Type B pancreatic cell (in vitro differentiated cells): ENCODE results near the gene PCBP4. TPM values are rescaled to one million over a fixed set of nuclear protein-coding genes. Genes with fewer than 3 reads are reported as not detected.

Source experiments
- DNase-seq: peaks from one replicate; pipeline ENCODE4 v3.0.0; 2021; ENCODE audit warnings: mixed read lengths; ENCODE audit not compliant: unreplicated experiment; ENCODE audit errors: extremely low spot score
- H3K27ac Mint-ChIP-seq: 2 replicates; pipeline ENCODE4 v1.8.0; 2021; ENCODE audit warnings: mild to moderate bottlenecking, mixed read lengths
- H3K27me3 Mint-ChIP-seq: 2 replicates; pipeline ENCODE4 v1.8.0; 2021; ENCODE audit warnings: mixed read lengths
- H3K36me3 Mint-ChIP-seq: 2 replicates; pipeline ENCODE4 v1.8.0; 2021; ENCODE audit warnings: mixed read lengths
- H3K4me1 Mint-ChIP-seq: one replicate; pipeline ENCODE4 v1.8.0; 2021; ENCODE audit warnings: mixed read lengths; ENCODE audit not compliant: unreplicated experiment
- H3K4me3 Mint-ChIP-seq: 2 replicates; pipeline ENCODE4 v1.8.0; 2021; ENCODE audit warnings: mild to moderate bottlenecking, mixed read lengths
- H3K9me3 Mint-ChIP-seq: 2 replicates; pipeline ENCODE4 v1.8.0; 2021; ENCODE audit warnings: mixed read lengths
- total RNA-seq: library from RNA; stranded (reverse); gene quantifications from 2 replicates; pipeline ENCODE4 v1.2.1, GENCODE V29; 2021; ENCODE audit warnings: low replicate concordance
- TF ChIP-seq, protein P1 (sequence below): fragments of 200-600 bp; sonication (generic); conservative IDR thresholded peaks from 2 replicates; pipeline ENCODE4 v1.5.0; 2021; ENCODE audit warnings: antibody characterized with exemption, mild to moderate bottlenecking

Gene PCBP4
- total RNA-seq, 1 donor from 2014 or later, result 91.9 TPM

GRCh38 chr3:51980253-51980652 is 13.0 kb upstream of the PCBP4 start:
- no peak for DNase-seq
- Mint-ChIP-seq H3K9me3 (no peaks in the 10 kb centered on the region), H3K27ac (no peak overlapping the region), H3K4me3 (no peak overlapping the region), H3K36me3 (no peaks in the 10 kb centered on the region), H3K4me1 (peaks cover 18% of the 10 kb centered on the region), H3K27me3 (no peaks in the 10 kb centered on the region)
- TF ChIP-seq, protein P1, sequence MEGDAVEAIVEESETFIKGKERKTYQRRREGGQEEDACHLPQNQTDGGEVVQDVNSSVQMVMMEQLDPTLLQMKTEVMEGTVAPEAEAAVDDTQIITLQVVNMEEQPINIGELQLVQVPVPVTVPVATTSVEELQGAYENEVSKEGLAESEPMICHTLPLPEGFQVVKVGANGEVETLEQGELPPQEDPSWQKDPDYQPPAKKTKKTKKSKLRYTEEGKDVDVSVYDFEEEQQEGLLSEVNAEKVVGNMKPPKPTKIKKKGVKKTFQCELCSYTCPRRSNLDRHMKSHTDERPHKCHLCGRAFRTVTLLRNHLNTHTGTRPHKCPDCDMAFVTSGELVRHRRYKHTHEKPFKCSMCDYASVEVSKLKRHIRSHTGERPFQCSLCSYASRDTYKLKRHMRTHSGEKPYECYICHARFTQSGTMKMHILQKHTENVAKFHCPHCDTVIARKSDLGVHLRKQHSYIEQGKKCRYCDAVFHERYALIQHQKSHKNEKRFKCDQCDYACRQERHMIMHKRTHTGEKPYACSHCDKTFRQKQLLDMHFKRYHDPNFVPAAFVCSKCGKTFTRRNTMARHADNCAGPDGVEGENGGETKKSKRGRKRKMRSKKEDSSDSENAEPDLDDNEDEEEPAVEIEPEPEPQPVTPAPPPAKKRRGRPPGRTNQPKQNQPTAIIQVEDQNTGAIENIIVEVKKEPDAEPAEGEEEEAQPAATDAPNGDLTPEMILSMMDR, result no peak

- H3K4me3 Mint-ChIP-seq, result no peak overlapping the region
These were observed 10.9 kb upstream of the PCBP4 start for GRCh38 chr3:51978143-51978502.

GRCh38 chr3:51977446-51978142 is 10.3 kb upstream of the PCBP4 start:
- Mint-ChIP-seq H3K4me3 (peak overlapping the region; percentile 15), H3K27ac (no peak overlapping the region), H3K4me1 (peaks cover 17% of the 10 kb centered on the region), H3K9me3 (no peaks in the 10 kb centered on the region), H3K36me3 (no peaks in the 10 kb centered on the region), H3K27me3 (no peaks in the 10 kb centered on the region)
- TF ChIP-seq, protein P1, result no peak
- no peak for DNase-seq

More at GRCh38 chr3:51978143-51978502, 10.9 kb upstream of the PCBP4 start:
- H3K27me3 Mint-ChIP-seq, result no peaks in the 10 kb centered on the region
- TF ChIP-seq, protein P1, result no peak
- no peak overlapping the region for H3K27ac Mint-ChIP-seq
- no peaks in the 10 kb centered on the region for H3K9me3 Mint-ChIP-seq
- no peaks in the 10 kb centered on the region for H3K36me3 Mint-ChIP-seq
- no peak for DNase-seq
- H3K4me1 Mint-ChIP-seq, result peaks cover 21% of the 10 kb centered on the region

- Mint-ChIP-seq H3K27ac (peak overlapping the region; percentile 61), H3K4me1 (peaks cover 12% of the 10 kb centered on the region), H3K4me3 (peak overlapping the region; percentile 90), H3K27me3 (no peaks in the 10 kb centered on the region), H3K36me3 (no peaks in the 10 kb centered on the region), H3K9me3 (no peaks in the 10 kb centered on the region)
- TF ChIP-seq, protein P1, result peak; percentile 32
- DNase-seq, result no peak
These were observed 8.7 kb upstream of the PCBP4 start for GRCh38 chr3:51975852-51976549.

- Mint-ChIP-seq H3K36me3 (no peaks in the 10 kb centered on the region), H3K9me3 (no peaks in the 10 kb centered on the region), H3K27me3 (no peaks in the 10 kb centered on the region), H3K27ac (peak within 1 kb of the TSS; percentile 83), H3K4me3 (peak within 1 kb of the TSS; percentile 95), H3K4me1 (peaks cover 15% of the 10 kb centered on the region)
- TF ChIP-seq, protein P1, result no peak
- no peak for DNase-seq
These were observed 8.0 kb upstream of the PCBP4 start, which contains the start of gene ABHD14A for GRCh38 chr3:51974963-51975851. Gene ABHD14A, plus strand, starts transcription at chr3:51975064. Its CDS starts 72 bp downstream, at chr3:51975136.
